HG03342 (cell line): ENCODE results near the gene PAXIP1.
A peak's percentile ranks its signal among the peaks of the same experiment; 100 is the strongest.
"Not testable (repeated sequence)": the region's sequence is repeated elsewhere in the genome, so short reads cannot be mapped to it uniquely, and the experiment has no call there.

Source experiments
- ATAC-seq: cut with Tn5 transposase; IDR thresholded peaks from one replicate; pipeline ENCODE4 v1.9.1; 2021; ENCODE audit warnings: mild to moderate bottlenecking, moderate library complexity; ENCODE audit not compliant: unreplicated experiment

The PAXIP1 gene, protein sequence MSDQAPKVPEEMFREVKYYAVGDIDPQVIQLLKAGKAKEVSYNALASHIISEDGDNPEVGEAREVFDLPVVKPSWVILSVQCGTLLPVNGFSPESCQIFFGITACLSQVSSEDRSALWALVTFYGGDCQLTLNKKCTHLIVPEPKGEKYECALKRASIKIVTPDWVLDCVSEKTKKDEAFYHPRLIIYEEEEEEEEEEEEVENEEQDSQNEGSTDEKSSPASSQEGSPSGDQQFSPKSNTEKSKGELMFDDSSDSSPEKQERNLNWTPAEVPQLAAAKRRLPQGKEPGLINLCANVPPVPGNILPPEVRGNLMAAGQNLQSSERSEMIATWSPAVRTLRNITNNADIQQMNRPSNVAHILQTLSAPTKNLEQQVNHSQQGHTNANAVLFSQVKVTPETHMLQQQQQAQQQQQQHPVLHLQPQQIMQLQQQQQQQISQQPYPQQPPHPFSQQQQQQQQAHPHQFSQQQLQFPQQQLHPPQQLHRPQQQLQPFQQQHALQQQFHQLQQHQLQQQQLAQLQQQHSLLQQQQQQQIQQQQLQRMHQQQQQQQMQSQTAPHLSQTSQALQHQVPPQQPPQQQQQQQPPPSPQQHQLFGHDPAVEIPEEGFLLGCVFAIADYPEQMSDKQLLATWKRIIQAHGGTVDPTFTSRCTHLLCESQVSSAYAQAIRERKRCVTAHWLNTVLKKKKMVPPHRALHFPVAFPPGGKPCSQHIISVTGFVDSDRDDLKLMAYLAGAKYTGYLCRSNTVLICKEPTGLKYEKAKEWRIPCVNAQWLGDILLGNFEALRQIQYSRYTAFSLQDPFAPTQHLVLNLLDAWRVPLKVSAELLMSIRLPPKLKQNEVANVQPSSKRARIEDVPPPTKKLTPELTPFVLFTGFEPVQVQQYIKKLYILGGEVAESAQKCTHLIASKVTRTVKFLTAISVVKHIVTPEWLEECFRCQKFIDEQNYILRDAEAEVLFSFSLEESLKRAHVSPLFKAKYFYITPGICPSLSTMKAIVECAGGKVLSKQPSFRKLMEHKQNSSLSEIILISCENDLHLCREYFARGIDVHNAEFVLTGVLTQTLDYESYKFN

DNA sequence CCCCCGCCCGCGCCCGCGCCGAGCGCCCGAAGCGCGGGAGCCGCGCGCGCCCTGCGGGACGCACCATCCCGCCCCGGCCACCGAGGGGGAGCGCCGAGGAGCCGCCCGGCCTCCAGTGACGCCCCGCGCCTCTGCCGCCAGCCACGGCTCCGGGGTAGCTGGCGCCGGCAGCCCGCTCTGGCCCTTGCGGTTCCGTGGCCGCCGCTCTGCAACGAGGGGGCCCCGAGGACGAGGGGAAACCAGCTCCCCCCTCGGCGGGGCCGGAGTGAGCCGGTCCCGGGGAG, at the start of gene PAXIP1:
PAXIP1 (minus strand) TSS at position 33 of the 284 bp plus-strand sequence. CDS start 195 bp downstream, outside the sequence.
- ATAC-seq: peak; percentile 60

DNA sequence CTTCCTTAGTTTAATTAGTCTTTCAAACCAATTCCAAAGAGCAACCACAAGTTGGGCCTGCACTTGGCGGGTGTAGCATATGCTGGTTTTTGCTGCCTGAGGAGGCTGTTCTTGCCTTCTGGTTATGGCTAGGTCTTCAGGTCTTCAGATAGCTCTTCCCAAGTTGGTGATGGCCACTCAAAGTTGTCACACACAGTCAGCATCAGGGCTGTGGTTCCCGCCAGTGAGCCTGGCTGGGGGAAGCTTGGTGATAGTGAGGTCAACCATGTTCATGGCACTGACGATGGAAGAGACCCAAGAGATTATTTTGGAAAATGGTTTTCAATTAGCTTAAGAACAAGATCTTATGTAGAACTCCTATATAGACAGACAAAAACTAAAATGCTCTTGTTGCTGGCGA, 48.4 kb upstream of the PAXIP1 start:
- ATAC-seq: no peak

DNA sequence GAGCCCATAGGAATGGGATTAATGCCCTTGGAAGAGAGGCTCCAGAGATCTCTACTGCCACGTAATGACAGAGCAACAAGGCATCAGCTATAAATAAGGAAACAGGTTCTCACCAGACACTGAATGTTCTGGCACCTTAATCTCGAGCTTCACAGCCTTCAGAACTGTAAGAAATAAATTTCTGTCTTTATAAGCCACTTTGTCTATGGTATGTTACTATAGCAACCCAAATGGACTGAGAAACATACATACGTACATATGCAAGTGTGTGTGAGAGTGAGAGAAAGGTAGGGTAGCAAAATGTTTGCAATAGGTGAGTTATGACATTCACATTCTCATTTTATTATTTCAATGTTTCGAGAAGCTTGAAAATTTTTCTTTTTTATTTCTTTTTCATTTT, 45.1 kb upstream of the PAXIP1 start:
- no peak for ATAC-seq

DNA sequence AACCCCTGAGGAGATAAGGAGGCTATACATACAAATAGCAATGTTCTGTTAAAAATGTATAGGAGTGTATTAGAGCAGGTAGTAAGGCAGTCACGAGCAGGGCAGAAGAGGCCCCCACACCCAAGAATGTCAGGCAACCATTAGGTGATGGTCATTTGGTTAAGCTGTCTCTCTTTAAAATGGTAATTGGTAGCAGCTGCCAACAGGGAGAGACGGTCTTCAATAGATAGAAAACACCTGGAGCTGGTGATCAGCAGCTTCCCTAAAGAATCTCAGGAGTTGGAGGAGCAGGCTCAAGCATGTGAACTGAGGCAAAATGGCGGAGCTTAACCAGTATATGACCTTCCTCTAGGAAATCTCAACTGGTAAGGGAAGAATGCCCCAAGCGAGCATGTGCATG, 40.8 kb upstream of the PAXIP1 start:
- ATAC-seq: no peak

DNA sequence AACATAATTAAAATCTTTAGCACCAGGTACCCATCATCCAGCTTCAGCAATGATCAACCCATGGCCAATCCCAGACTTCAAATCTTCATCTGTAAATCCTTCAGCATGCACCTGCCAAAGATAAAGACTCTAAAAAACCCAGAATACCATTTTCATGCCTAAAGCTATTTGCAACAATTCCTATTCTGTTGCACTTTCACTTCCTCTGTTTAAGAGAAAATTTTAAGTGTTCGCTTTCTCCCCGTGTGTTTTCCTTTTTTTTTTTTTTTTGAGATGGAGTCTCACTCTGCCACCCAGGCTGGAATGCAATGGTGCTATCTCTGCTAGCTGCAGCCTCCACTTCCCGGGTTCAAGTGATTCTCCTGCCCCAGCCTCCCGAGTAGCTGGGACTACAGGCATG, 35.4 kb upstream of the PAXIP1 start:
- no peak for ATAC-seq

DNA sequence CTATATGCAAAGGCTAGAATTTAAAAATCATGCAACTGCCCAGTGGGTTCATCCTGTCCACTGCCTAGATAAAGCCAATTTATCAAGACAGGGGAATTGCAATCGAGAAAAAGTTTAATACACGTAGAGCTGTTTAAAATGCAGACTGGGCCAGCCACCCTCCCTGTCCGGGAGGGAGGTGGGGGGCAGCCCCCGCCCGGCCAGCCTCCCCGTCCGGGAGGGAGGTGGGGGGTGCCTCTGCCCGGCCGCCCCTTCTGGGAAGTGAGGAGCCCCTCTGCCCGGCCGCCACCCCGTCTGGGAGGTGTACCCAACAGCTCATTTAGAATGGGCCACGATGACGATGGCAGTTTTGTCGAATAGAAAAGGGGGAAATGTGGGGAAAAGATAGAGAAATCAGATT, 31.6 kb upstream of the PAXIP1 start:
- not testable (repeated sequence) for ATAC-seq

DNA sequence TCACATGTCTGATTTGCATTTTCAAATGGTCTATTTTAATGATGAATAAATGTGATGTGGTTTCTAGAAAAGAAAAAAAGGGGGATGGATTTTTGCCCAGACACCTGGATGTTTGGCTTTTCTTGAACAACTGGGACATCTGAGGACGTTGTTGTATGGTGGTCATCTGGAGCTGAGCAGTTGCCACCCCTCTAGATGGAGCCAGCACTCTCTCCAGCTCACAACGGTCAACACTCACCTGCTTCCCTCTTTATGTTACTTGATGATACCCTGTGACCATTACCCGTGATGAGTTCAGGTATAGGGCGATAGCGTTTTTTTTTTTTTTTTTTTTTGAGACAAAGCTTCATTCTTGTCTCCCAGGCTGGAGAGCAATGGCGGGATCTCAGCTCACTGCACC, 30.1 kb upstream of the PAXIP1 start:
- no peak for ATAC-seq

DNA sequence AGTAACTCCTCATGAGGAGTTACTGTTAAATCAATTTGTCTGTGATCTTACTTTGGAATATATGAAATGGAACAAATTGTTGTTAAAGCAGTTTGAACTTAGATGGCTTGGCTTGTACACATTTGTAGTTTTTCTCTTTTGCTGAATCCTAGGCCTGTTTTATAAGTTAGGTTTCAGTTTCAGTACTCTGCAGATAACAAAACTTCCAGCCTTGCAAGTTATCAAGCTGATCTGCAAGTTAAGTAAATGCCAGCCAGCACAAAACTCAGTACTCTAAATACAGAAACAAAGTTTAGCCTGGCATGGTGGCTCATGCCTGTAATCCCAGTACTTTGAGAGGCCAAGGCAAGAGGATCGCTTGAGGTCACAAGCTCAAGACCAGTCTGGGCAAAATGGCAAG, 25.0 kb upstream of the PAXIP1 start:
- no peak for ATAC-seq

DNA sequence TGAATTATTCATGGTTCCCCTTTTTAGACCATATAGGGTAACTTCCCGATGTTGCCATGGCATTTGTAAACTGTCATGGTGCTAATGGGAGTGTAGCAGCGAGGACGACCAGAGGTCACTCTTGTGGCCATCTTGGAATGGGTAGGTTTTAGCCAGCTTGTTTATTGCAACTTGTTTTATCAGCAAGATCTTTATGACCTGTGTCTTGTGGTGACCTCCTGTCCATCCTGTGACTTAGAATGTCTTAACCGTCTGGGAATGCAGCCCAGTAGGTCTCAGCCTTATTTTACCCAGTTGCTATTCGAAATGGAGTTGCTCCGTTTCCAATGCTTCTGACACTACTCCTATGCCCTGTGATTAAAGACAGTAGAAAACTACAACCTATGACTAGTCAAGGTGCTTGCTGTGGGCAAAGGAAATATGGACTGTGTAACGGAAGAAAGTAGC, 18.8 kb upstream of the PAXIP1 start:
- no peak for ATAC-seq

DNA sequence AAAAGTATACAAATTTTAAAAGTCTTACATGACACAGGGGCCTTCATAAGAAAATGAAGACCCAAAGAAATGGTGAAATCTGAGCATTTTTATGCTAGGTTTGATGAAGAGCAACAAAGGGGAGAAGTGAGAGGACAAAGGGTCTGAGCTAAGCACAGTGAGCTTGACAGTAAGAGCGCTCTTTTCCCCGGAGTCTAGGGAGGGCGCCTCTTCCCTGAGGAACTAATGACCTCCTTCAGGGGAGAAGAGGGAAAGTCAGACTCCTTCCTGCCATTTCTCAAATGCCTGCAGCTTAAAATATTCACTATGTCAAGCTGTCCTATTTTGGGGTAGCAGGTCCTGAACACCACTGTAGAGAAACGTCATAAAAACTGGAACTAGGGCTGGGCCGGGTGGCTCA, 18.1 kb upstream of the PAXIP1 start:
- no peak for ATAC-seq

DNA sequence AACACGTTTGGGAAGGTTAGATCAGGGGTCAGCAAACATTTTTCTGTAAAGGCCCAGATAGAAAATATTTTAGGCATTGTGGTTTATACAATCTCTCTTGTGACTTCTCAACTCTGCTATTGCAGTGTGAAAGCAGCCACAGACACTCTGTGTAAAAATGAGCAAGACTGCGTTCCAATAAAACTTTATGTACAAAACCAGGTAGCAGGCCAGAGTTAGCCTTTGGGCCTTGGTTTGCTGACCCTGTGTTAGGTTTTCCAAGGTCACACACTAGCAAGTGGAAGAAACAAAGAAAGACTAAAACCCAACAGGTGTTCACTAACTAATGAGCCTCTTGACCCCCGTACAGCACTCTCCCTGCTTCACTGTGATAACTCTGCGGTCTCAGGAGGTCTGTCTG, 14.9 kb upstream of the PAXIP1 start:
- ATAC-seq: no peak

DNA sequence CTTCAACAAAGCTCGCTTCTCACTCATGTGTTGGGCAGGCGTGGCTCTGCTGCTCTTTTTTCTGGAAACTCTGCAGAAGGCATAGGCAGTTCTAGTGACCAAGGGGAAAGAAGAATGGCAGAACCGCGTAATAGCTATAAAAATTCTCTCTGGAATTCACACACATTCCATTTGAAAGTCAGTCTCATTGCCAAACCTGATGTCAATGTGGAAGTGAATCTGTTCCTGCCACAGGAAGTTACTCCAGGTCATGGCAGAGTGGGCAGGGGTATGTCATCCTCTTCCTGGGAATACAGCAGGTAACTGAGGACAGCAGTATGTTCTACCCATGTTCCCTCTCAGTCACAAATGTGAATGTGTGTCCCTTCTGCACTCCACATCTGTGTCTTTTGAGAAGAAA, 8.2 kb upstream of the PAXIP1 start:
- ATAC-seq: no peak

DNA sequence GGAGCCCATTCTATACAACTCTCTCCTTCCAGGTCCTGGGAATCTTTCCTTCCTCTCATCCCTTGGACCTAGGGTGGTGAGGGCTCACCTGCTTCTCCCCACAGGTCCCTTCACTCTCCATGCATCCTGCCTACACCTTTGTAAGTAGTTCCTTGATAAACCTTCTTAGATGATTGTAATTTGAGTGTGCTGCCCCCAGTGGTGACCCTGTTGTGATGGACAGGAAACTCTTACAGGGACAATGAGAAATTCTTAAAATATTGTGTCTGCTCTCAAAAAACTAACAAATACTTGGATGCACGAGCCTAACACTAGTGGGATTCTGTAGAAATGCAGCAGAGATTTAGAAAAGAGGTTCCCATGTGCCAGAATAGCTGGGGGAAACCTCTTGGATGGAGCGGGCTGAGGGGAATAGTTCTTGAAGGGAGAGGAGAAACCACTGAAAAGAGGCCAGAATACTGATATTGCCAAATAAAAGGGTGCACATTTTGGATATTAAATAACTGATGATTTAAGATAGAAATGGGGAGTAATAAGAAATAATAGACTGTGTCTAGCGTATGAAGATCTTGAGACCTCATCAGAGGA, 6.7 kb upstream of the PAXIP1 start:
- no peak for ATAC-seq

DNA sequence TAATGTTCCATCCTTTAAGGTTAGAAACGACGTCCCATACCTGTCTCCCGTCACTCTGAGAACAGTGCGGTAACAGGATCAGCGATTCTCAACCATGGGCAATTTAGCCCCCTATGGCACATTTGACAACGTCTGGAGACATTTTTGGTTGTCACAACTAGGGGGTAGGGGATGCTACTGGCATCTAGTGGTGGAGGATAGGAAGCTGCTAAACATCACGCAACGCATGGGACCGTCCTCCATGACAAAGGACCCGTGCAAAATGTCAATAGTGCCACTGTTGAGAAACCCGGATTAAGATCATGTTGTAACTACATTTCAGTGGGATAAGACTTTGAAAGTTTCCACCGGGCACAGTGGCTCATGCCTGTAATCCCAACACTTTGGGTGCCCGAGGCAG, 5.0 kb upstream of the PAXIP1 start:
- no peak for ATAC-seq

DNA sequence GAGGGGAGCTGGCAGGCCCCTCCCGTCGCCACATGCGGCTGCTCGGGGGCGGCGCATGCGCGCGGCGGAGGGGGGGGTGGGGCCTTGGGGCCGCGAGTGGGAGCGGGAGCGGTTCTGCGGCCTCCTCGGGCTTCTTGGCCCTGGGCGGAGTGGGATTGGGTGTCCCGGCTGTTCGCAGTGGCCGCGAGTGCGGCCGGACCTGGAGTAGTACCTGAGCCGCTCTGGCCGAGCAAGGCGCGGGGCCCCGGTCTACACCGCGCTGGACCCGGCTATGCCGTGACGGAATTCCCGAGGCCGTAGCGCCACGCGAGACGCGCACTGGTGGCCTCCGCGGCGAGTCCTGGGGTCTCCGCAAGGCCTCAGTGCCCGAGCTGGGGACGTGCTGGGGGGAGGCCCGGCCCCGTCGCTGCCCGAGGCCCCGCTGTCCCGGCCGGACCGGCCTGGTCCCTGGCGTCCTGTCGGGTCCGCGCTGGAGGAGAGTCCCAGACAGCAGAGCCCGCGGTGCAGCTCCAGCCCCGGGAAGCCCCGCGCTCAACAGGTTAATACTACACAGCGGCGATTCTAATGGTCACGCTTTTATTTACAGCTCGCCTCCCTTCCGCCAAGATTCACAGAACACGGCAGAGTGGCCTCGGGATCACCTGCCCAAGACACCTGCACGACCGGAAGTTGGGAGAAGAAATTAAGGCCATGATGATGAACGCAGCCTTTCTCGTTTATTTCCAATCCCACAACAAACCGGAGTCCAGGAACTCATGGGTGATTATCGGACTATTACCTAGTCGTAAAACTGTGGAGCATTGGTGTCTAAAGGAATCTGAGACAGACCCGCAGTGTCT, 671 bp upstream of the PAXIP1 start:
- peak; percentile 73 for ATAC-seq

DNA sequence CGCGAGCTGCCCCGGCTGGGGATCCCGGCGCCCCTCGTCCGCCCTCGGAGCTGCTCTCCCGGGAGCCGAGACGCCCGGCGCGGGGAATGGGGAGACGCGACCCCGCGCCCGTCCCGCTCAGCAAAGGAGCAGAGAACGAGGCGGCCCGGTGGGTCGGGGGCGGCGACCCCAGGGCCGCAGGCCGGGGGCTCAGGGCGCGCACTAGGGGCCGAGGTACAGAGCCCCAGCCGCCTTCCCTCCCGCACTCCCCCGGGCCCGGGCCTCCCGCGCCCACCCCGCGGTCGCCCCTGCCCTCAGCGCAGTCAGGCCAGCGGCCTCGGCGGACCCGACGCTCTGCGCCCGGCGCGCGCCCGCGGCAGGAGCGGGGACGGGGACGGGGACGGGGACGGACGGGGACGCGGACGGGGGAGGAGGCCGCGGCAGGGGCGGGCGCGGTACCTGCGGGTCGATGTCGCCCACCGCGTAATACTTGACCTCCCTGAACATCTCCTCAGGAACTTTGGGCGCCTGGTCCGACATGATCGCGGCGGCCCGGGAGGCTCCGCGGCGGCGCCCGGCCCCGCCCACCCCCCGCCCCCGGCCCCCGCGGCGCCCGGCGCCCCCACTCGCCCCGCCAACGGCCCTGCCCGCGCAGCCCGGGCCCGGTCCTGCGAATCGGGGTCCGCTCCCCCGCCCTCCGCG, 373 bp downstream of the PAXIP1 start:
- peak; percentile 35 for ATAC-seq

DNA sequence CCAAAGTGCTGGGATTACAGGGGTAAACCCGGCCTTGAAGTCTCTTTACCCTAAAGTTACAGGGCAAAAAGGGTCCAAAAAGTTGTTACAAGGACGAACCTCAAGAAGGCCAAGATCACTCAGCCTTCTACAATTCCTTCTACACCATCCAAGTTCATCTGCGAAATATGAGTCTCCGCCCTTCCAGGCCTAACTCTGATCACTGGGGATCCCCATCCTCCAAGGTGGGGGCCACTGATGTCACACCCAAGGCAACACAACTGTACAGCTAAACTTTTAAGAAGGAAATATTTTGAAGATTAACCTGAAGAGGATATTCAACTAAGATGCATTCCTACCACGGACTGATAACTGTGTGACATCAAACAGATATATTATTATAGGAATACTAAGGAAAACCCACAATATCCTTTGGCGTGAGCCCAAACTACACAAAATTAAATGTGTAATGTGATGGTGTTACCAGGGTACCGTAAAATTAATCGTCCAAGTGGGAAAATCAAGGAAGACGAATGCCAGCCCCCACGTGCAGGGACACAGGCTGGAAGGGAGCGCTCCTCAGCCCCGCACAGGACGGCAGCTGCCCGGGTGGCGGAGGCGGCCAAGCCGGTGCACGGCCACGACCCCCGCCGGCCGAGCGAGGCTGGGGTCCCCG, 1.0 kb downstream of the PAXIP1 start:
- peak; percentile 11 for ATAC-seq

DNA sequence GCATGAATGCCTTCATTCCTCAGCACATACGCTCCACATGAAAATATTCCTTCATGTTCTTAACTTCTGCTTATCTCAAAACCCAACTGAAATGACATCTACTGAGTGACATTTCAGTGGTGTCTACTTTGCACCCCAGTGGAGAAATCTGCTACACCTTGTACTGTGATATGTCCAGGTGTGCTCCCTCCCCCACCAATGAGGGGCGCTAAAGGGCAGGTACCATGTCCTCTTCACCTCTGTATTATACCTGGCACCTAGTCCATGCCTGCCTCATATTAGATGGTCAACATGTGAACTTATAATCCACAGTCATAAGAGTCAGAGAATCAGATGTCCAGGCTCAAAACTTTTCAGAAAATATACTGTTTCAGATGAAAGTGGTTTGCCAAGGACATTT, 2.1 kb downstream of the PAXIP1 start:
- ATAC-seq: no peak

DNA sequence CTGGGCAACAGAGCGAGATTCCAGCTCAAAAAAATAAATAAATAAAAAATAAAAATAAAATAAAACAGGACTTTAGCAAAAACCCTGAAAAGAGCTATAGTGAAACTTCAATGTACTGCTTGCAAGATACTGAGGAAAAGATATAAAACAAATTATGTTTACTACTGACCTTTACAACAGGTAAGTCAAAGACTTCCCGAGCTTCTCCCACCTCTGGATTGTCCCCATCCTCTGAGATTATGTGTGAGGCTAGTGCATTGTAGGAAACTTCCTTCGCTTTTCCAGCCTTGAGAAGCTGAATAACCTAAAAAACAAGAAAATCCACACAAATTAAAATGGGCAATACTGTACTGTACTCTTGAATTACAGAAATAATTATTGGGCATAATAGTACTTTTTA, 4.4 kb downstream of the PAXIP1 start:
- ATAC-seq: no peak
